GM18861 (cell line): ENCODE data around the gene CFI.

Experiments used
- ATAC-seq: cut with Tn5 transposase; IDR thresholded peaks from one replicate; pipeline ENCODE4 v1.9.1; 2021; ENCODE audit not compliant: unreplicated experiment

The CFI gene

DNA sequence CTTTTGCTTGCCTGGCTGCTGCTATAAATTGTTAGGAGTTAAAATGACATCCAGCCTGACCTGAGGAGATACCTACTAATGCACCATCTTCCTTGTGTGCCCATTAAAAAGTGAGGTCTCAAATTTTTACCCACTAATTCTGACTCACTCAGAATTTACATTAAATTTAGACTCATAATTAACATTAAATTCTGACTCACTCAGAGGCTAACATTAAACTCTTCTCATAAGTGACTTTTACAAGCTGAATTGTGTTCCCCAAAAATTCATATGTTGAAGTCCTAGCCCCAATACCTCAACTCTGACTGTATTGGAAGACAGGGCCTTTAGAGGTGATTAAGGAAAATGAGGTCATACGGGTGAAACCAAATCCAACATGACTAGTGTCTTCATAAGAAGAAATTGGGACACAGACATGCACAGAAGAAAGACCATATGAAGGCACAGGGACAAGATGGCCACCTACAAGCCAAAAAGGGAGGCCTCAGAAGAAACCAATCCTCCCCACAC, 110.3 kb downstream of the CFI start:
- ATAC-seq = no peak
